Pericardium fibroblast (primary cell): ENCODE measurements around the gene KRTAP17-1. TPM values are rescaled to one million over a fixed set of nuclear protein-coding genes. Genes with fewer than 3 reads are reported as not detected.

Source experiments
- total RNA-seq: library from RNA; depleted of rRNA; stranded (reverse); fragments of >200 nt; gene quantifications from 2 replicates; pipeline ENCODE4 v1.2.3, GENCODE V29; 2015

The KRTAP17-1 gene, protein sequence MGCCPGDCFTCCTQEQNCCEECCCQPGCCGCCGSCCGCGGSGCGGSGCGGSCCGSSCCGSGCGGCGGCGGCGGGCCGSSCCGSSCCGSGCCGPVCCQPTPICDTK
- total RNA-seq = not detected in 2 replicates

GRCh38 chr17:41315204-41315794 lies at the start of gene KRTAP17-1:
Gene KRTAP17-1 (minus strand): TSS chr17:41315710. CDS start chr17:41315650, 60 bp downstream.

GRCh38 chr17:41350381-41350878 lies 34.9 kb upstream of the KRTAP17-1 start, which contains the start of gene KRT33A:
Gene KRT33A (minus strand): TSS chr17:41350828. CDS start chr17:41350767, 61 bp downstream.

DNA sequence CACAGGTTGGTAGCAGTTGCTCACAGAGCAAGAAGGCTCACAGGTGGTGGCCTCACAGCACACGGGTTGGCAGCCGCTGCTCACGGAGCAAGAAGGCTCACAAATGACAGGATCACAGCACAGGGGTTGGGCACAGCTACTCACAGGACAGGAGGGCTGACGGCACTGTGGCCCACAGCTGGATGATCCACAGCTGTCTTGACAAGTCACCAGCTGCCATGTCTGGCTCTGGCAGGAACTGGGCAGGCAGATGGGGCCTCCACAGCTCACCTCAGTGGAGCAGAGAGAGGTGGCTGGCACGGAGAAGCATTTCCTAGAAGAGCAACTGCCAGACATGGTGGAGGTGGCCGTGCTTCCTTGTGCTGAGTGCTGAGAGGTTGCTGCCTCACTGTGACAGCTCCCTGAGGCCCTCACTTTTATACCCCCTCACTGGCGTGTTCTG lies 6.6 kb downstream of the KRTAP17-1 start, which contains the start of gene KRTAP16-1:
Gene KRTAP16-1, minus strand, starts transcription at position 392 of the 442 bp plus-strand sequence. Its CDS starts 56 bp downstream, at position 336.

DNA sequence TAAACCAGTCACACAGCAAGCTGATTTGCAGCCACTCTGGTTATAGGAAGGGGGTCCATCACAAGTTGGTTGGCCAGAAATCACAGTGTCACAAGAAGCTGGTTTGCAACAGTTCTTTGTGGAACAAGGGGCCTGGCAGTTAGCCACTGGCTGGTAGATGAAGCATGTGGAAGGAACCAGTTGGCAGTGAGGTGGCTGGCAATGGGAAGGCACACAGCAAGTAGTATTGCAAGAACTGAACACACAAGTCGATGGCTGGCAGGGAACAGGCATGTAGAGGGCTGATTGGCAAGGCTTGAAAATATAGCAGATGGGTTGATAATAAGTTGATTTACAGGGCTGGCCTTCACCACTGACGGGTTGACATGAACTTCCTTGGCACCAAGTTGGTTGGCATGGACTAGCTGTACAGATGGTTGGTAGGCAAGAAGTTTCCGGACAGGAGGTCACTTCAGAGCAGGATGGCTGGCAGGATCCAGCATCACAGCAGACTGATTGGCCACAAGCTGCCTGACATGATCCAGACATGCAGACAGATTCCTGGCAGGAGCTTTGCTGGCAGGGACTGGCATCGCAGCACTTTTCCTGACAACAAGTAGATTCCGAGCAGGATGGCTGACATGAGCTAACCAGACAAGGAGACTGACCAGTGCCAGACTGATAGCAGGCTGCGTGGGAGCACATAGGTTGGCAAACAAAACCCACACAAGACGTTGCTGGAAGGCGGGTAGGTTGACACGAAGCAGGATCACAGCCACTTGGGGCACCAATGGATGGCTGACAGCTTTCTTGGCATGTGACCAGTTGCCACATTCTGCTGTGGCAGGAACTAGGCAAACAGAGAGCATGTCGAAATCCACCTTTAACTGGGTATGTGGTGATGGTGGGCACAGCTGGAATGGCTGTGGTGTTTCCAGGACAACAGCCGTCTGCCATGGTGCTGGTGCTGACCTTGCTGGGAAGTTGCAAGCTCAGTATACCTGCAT lies 13.3 kb downstream of the KRTAP17-1 start, which contains the start of gene KRTAP29-1:
Gene KRTAP29-1, minus strand, starts transcription at position 936 of the 986 bp plus-strand sequence. Its CDS starts 0 bp downstream, at position 936.

GRCh38 chr17:41275648-41276190 lies 39.8 kb downstream of the KRTAP17-1 start, which contains the start of gene KRTAP9-7:
Gene KRTAP9-7 (plus strand): TSS chr17:41275698. CDS start chr17:41275698, 0 bp downstream.

DNA sequence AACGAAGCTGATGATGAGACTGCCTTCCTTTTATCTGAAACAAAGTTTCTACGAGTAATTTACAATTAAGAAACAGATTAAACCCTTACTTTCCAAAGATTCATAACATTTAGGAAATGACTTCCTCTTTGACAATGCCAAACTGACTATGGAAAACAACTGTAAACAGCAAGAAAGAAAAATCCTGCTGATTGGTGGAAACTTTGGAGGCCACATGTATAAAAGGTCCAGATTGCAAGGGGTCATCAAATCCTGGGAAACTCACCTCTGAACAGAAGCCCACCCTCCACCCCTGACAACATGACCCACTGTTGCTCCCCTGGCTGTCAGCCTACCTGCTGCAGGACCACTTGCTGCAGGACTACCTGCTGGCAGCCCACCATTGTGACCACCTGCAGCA lies 50.4 kb downstream of the KRTAP17-1 start, which contains the start of gene KRTAP9-6:
Gene KRTAP9-6, plus strand, starts transcription at position 301 of the 400 bp plus-strand sequence. Its CDS starts 0 bp downstream, at position 301.

Other genes starting within 250 kb of the KRTAP17-1 start
- gene KRTAP2-4, start 249.8 kb downstream of the KRTAP17-1 start, total RNA-seq = not detected in 2 replicates
- gene KRTAP4-7, start 231.6 kb downstream of the KRTAP17-1 start, total RNA-seq = not detected in 2 replicates
- gene KRTAP4-8, start 217.6 kb downstream of the KRTAP17-1 start, total RNA-seq = not detected in 2 replicates
- gene KRTAP4-16, start 213.5 kb downstream of the KRTAP17-1 start, total RNA-seq = not detected in 2 replicates
- not detected in 2 replicates for gene KRTAP4-9, start 210.3 kb downstream of the KRTAP17-1 start, total RNA-seq
- not detected in 2 replicates for gene KRTAP4-11, start 197.3 kb downstream of the KRTAP17-1 start, total RNA-seq
- not detected in 2 replicates for gene KRTAP4-12, start 191.5 kb downstream of the KRTAP17-1 start, total RNA-seq
- gene KRTAP4-6, start 175.2 kb downstream of the KRTAP17-1 start, total RNA-seq = not detected in 2 replicates
- not detected in 2 replicates for gene KRTAP4-5, start 165.9 kb downstream of the KRTAP17-1 start, total RNA-seq
- not detected in 2 replicates for gene KRTAP4-4, start 155.0 kb downstream of the KRTAP17-1 start, total RNA-seq
- gene KRTAP4-3, start 147.5 kb downstream of the KRTAP17-1 start, total RNA-seq = not detected in 2 replicates
- not detected in 2 replicates for gene KRTAP4-2, start 137.5 kb downstream of the KRTAP17-1 start, total RNA-seq
- not detected in 2 replicates for gene KRTAP4-1, start 130.8 kb downstream of the KRTAP17-1 start, total RNA-seq
- gene KRTAP9-1, start 125.8 kb downstream of the KRTAP17-1 start, total RNA-seq = not detected in 2 replicates
- not detected in 2 replicates for gene KRTAP9-2, start 89.1 kb downstream of the KRTAP17-1 start, total RNA-seq
- gene KRTAP9-3, start 83.3 kb downstream of the KRTAP17-1 start, total RNA-seq = not detected in 2 replicates
- not detected in 2 replicates for gene KRTAP9-8, start 77.7 kb downstream of the KRTAP17-1 start, total RNA-seq
- not detected in 2 replicates for gene KRTAP9-4, start 66.0 kb downstream of the KRTAP17-1 start, total RNA-seq
- gene KRTAP9-9, start 60.3 kb downstream of the KRTAP17-1 start, total RNA-seq = not detected in 2 replicates
- gene KRTAP9-6, start 50.3 kb downstream of the KRTAP17-1 start, total RNA-seq = not detected in 2 replicates
- not detected in 2 replicates for gene KRTAP9-7, start 40.0 kb downstream of the KRTAP17-1 start, total RNA-seq
- not detected in 2 replicates for gene KRTAP29-1, start 12.9 kb downstream of the KRTAP17-1 start, total RNA-seq
- gene KRTAP16-1, start 6.4 kb downstream of the KRTAP17-1 start, total RNA-seq = not detected in 2 replicates
- gene KRT33A, start 35.1 kb upstream of the KRTAP17-1 start, total RNA-seq = not detected in 2 replicates
- not detected in 2 replicates for gene KRT33B, start 54.1 kb upstream of the KRTAP17-1 start, total RNA-seq
- gene KRT34, start 66.6 kb upstream of the KRTAP17-1 start, total RNA-seq = not detected in 2 replicates
- gene KRT31, start 81.9 kb upstream of the KRTAP17-1 start, total RNA-seq = not detected in 2 replicates
- not detected in 2 replicates for gene KRT37, start 108.9 kb upstream of the KRTAP17-1 start, total RNA-seq
- not detected in 2 replicates for gene KRT38, start 125.3 kb upstream of the KRTAP17-1 start, total RNA-seq
- not detected in 2 replicates for gene KRT32, start 151.7 kb upstream of the KRTAP17-1 start, total RNA-seq
- not detected in 2 replicates for gene KRT35, start 165.4 kb upstream of the KRTAP17-1 start, total RNA-seq
- not detected in 2 replicates for gene KRT36, start 174.2 kb upstream of the KRTAP17-1 start, total RNA-seq
- gene KRT13, start 189.9 kb upstream of the KRTAP17-1 start, total RNA-seq = not detected in 2 replicates
- gene KRT15, start 203.2 kb upstream of the KRTAP17-1 start, total RNA-seq = not detected in 2 replicates
- gene KRT19, start 212.6 kb upstream of the KRTAP17-1 start, total RNA-seq = 33.3 and 57.3 TPM in 2 replicates